ENCODE data around the gene POU6F2.

DNA sequence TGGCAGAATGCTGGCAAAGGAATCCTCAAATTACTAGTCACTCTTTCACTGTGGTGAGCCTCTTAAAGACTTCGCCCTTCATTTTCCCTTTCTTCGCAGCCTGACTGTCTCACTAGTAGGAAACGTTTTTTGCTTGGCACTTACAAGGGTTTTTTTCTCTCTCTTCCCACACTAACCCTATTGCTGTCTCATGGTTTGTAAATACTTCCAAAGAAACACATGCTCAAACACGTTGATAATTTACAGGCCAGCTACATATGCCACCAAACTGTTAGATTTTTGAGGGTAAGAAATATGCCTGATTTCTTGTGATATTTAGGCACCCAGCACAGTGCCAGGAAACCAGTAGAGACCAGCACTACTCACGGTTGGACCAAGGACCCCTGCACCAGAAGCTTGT, 340.2 kb downstream of the POU6F2 start:
- TF ChIP-seq EZH2 (IDR thresholded peaks at IDR 0.05; ENCODE audit: insufficient read depth, poor library complexity, severe bottlenecking) (no peak), EZH2phosphoT487 (IDR thresholded peaks at IDR 0.05; ENCODE audit: insufficient read depth, low read depth) (no peak)
